ENCODE measurements around the gene ZNF865. TPM values are rescaled to one million over a fixed set of nuclear protein-coding genes. Genes with fewer than 3 reads are reported as not detected.

ZNF865 gene
- total and polyA plus RNA-seq, 2 of the 4 experiments (the other 2 are of a cell fraction): under 0.01 to 4.6 TPM

GRCh38 chr19:55597501-55597921 lies 7.9 kb upstream of the ZNF865 start:
- no peak overlapping the region for H4K5ac ChIP-seq (ENCODE audit: low read depth, low read length)
- no peak overlapping the region for H2BK15ac ChIP-seq (ENCODE audit: low read depth, low read length)
- intact Hi-C loops (cut with micrococcal nuclease) (no loop called here), in situ Hi-C loops (cut with MboI; ENCODE audit: low sequenced_read_pairs) (no loop called here), dilution Hi-C loops (cut with HindIII; ENCODE audit: low sequenced_read_pairs, unreplicated experiment) (no loop called here)
- no peak overlapping the region for H3K23ac ChIP-seq (ENCODE audit: low read depth, low read length)
- no peak overlapping the region for H2AK5ac ChIP-seq (ENCODE audit: low read depth, low read length)
- BruUV-seq (replicated peaks): no TSS peak
- H4K20me1 ChIP-seq (ENCODE audit: insufficient read depth, low read length): no peaks in the 10 kb centered on the region
- no peak overlapping the region for H3K9ac ChIP-seq (ENCODE audit: low read depth, low read length)
- WGBS, 2 experiments (ENCODE audit: extremely low coverage in 2 of 2, insufficient read length in 1 of 2): 98% methylated on average over 10 of the region's 30 CpGs; no CpG with 5 or more reads in 1 of the 2 experiments
- TF ChIP-seq RAD21 (IDR thresholded peaks at IDR 0.05; ENCODE audit: low read length) (no peak), MAFK (IDR thresholded peaks at IDR 0.05; ENCODE audit: low read depth, low read length) (no peak), ELK1 (IDR thresholded peaks at IDR 0.05; ENCODE audit: borderline replicate concordance, low read depth, low read length) (no peak), POLR2A (IDR thresholded peaks at IDR 0.05; ENCODE audit: low read depth, low read length) (no peak), BHLHE40 (IDR thresholded peaks at IDR 0.05; ENCODE audit: low read depth, low read length) (no peak)
- no peak overlapping the region for H3K4me3 ChIP-seq (ENCODE audit: insufficient read depth, low read depth, low read length)
- ChIA-PET CTCF (no interaction called here), POLR2A (ENCODE audit: unreplicated experiment) (interaction anchor here (0.5 kb wide), 1 partner anchor 70 kb away, joined by 3 read pairs; no protein-coding TSS in a partner anchor)
- ATAC-seq (ENCODE audit: low read depth): no peak
- no peaks in the 10 kb centered on the region for H3K27me3 ChIP-seq (ENCODE audit: control insufficient read depth, insufficient read depth, low read length)
- no peak overlapping the region for H4K8ac ChIP-seq (ENCODE audit: low read depth in 2 of 2, low read length in 2 of 2)
- no peak overlapping the region for H2AFZ ChIP-seq (replicated peaks; ENCODE audit: low read length, poor library complexity)
- no peak overlapping the region for H2AK9ac ChIP-seq (replicated peaks; ENCODE audit: low read depth, low read length, poor library complexity)
- no peak overlapping the region for H3K18ac ChIP-seq (ENCODE audit: low read depth, low read length)
- no peak overlapping the region for H3K14ac ChIP-seq (replicated peaks; ENCODE audit: low read depth, low read length)
- H3K79me1 ChIP-seq (ENCODE audit: low read depth in 1 of 2, low read length in 2 of 2): peaks cover 16 to 36% of the 10 kb centered on the region in 2 experiments
- peaks cover 4% of the 10 kb centered on the region; the same call in 1 of the 2 replicates for H3K4me1 ChIP-seq (ENCODE audit: control insufficient read depth, insufficient read depth, low read length)
- H2BK120ac ChIP-seq (ENCODE audit: low read depth, low read length): no peak overlapping the region
- no peak overlapping the region for H3K4ac ChIP-seq (ENCODE audit: low read depth, low read length)
- H4K91ac ChIP-seq (ENCODE audit: insufficient read depth, low read depth, low read length): no peak overlapping the region
- peaks cover 31% of the 10 kb centered on the region for H3K36me3 ChIP-seq (ENCODE audit: control insufficient read depth, insufficient read depth, low read length)
- no peak overlapping the region for H3K56ac ChIP-seq (ENCODE audit: extremely low read depth, insufficient read depth, low read length)
- H3K9me1 ChIP-seq (ENCODE audit: insufficient read depth, low read length): peaks cover 13% of the 10 kb centered on the region
- no peak overlapping the region for H2BK5ac ChIP-seq (ENCODE audit: low read depth, low read length, poor library complexity, severe bottlenecking)
- H3K9me3 ChIP-seq (ENCODE audit: control insufficient read depth, insufficient read depth, low read length): no peaks in the 10 kb centered on the region
- H2BK20ac ChIP-seq (ENCODE audit: low read depth, low read length): no peak overlapping the region
- H3K27ac ChIP-seq (ENCODE audit: insufficient read depth, low read length): no peak overlapping the region
- H3K4me2 ChIP-seq (ENCODE audit: low read depth, low read length): no peak overlapping the region
- DNase-seq: no peak

All from IMR-90 (cell line).